Fibroblast of lung (primary cell): ENCODE data around the gene POLR3E. TPM values are rescaled to one million over a fixed set of nuclear protein-coding genes. Genes with fewer than 3 reads are reported as not detected.

Experiments used
- DNase-seq, 2 donors: peaks; one replicate each; pipeline versions ENCODE4 v3.0.0 to v3.0.0-alpha.2; 2010; ENCODE audit warnings: low read depth in 2 of 2
- H2AFZ ChIP-seq: 2 replicates; pipeline ENCODE4 v1.5.1; 2012; ENCODE audit warnings: low read length, control low read depth, inconsistent platforms
- H3K27ac ChIP-seq: 2 replicates; pipeline ENCODE4 v1.5.1; 2011; ENCODE audit warnings: low read length, control low read depth; ENCODE audit not compliant: insufficient read depth
- H3K27me3 ChIP-seq: 2 replicates; pipeline ENCODE4 v1.5.1; 2011; ENCODE audit warnings: mild to moderate bottlenecking, low read length; ENCODE audit not compliant: control insufficient read depth, insufficient read depth
- H3K36me3 ChIP-seq: 2 replicates; pipeline ENCODE4 v1.5.1; 2011; ENCODE audit warnings: low read length; ENCODE audit not compliant: control insufficient read depth, insufficient read depth
- H3K4me1 ChIP-seq: 2 replicates; pipeline ENCODE4 v1.5.1; 2011; ENCODE audit warnings: low read length; ENCODE audit not compliant: control insufficient read depth, insufficient read depth; ENCODE audit errors: extremely low read depth
- H3K4me2 ChIP-seq: 2 replicates; pipeline ENCODE4 v1.5.1; 2011; ENCODE audit warnings: low read length, control low read depth; ENCODE audit not compliant: insufficient read depth; ENCODE audit errors: extremely low read depth
- H3K4me3 ChIP-seq, 4 experiments: fragments of 200-600 bp in 1 of 4; sonication (generic) in 1 of 4; replicated peaks in 1 of 4; 2 replicates each; pipeline ENCODE4 v1.5.1; 2011 to 2016; ENCODE audit warnings: low read length in 4 of 4, low read depth in 3 of 4, mild to moderate bottlenecking in 3 of 4, control low read depth in 2 of 4, inconsistent platforms in 1 of 4, mixed read lengths in 1 of 4; ENCODE audit not compliant: insufficient read depth in 1 of 4; ENCODE audit errors: control extremely low read depth in 1 of 4
- H3K79me2 ChIP-seq: 2 replicates; pipeline ENCODE4 v1.5.1; 2012; ENCODE audit warnings: mild to moderate bottlenecking, low read length, inconsistent platforms; ENCODE audit not compliant: control insufficient read depth, insufficient read depth
- H3K9ac ChIP-seq: 2 replicates; pipeline ENCODE4 v1.5.1; 2011; ENCODE audit warnings: mild to moderate bottlenecking, low read length, control low read depth; ENCODE audit not compliant: insufficient read depth
- H3K9me3 ChIP-seq: 2 replicates; pipeline ENCODE4 v1.5.1; 2012; ENCODE audit warnings: low read depth, low read length; ENCODE audit not compliant: control insufficient read depth, insufficient read depth
- H4K20me1 ChIP-seq: 2 replicates; pipeline ENCODE4 v1.5.1; 2011; ENCODE audit warnings: low read length; ENCODE audit not compliant: control insufficient read depth, insufficient read depth; ENCODE audit errors: extremely low read depth
- CTCF ChIP-seq, 2 donors: IDR thresholded peaks in 1 of 2; conservative IDR thresholded peaks in 1 of 2; 1 replicate in 1 of 2; 2 replicates in 1 of 2; pipeline ENCODE4 v1.5.1; 2011 to 2012; ENCODE audit warnings: low read length in 2 of 2, control low read depth in 1 of 2, inconsistent platforms in 1 of 2, low read depth in 1 of 2, mild to moderate bottlenecking in 1 of 2
- EZH2 ChIP-seq: IDR thresholded peaks from 2 replicates; pipeline ENCODE4 v1.5.1; 2012; ENCODE audit warnings: low read length, control low read depth, mild to moderate bottlenecking; ENCODE audit errors: missing control alignments
- polyA minus RNA-seq: library from RNA; depleted of rRNA, polyadenylated mRNA; stranded (reverse); fragments of >200 nt; gene quantifications from 2 replicates; pipeline ENCODE4 v1.2.3, GENCODE V29; 2011; ENCODE audit warnings: low replicate concordance
- polyA plus RNA-seq, 2 donors: library from polyadenylated mRNA; depleted of rRNA in 1 of 2; stranded (reverse) in 1 of 2; unstranded in 1 of 2; fragments of >200 nt; gene quantifications; 2 replicates each; pipeline ENCODE4 v1.2.1, GENCODE V29; 2011 to 2012; ENCODE audit warnings: missing spikeins in 1 of 2
- total RNA-seq: library from RNA; depleted of rRNA; stranded (reverse); fragments of >200 nt; gene quantifications from 2 replicates; pipeline ENCODE4 v1.2.1, GENCODE V29; 2014

POLR3E gene
- total RNA-seq (28.9 and 32.4 TPM in 2 replicates), polyA plus RNA-seq (14.2 and 28.8 TPM in 2 replicates), polyA minus RNA-seq (182 and 210 TPM in 2 replicates)
- 17.2 and 22.5 TPM in 2 replicates for polyA plus RNA-seq (2012)

- no peaks in the 10 kb centered on the region for H3K27me3 ChIP-seq
- H4K20me1 ChIP-seq = peaks cover 4% of the 10 kb centered on the region
- no peaks in the 10 kb centered on the region for H3K4me1 ChIP-seq
- H3K79me2 ChIP-seq = peaks cover 9% of the 10 kb centered on the region
- DNase-seq = peak; percentile 93 to 97
- H2AFZ ChIP-seq = peak within 1 kb of the TSS; percentile 83
- peak within 1 kb of the TSS; percentile 95 for H3K4me2 ChIP-seq
- H3K4me3 ChIP-seq = peak within 1 kb of the TSS; percentile 87 to 98 (median 92)
- H3K9ac ChIP-seq = peak within 1 kb of the TSS; percentile 97
- TF ChIP-seq EZH2 (no peak), CTCF (conservative IDR thresholded peaks at IDR 0.05 in 1 of 2, IDR thresholded peaks at IDR 0.05 in 1 of 2; ENCODE audit: low read depth in 1 of 2, low read length in 2 of 2) (peak; percentile 67 to 74)
- H3K9me3 ChIP-seq = no peaks in the 10 kb centered on the region
- H3K27ac ChIP-seq = peak within 1 kb of the TSS; percentile 85
- H3K36me3 ChIP-seq = peaks cover 4% of the 10 kb centered on the region
Measured at GRCh38 chr16:22297114-22297870, at the start of gene POLR3E. TSS of gene POLR3E (plus strand) at chr16:22297409. CDS start at chr16:22302969, 5,560 bp downstream.

- peaks cover 10% of the 10 kb centered on the region for H3K36me3 ChIP-seq
- H3K27ac ChIP-seq = no peak overlapping the region
- H3K27me3 ChIP-seq = no peaks in the 10 kb centered on the region
- DNase-seq = peak in 1 of 2 donors; percentile 34
- H2AFZ ChIP-seq = no peak overlapping the region
- H3K9me3 ChIP-seq = no peaks in the 10 kb centered on the region
- H3K79me2 ChIP-seq = no peaks in the 10 kb centered on the region
- no peak overlapping the region for H3K4me2 ChIP-seq
- H3K4me1 ChIP-seq = no peaks in the 10 kb centered on the region
- H3K4me3 ChIP-seq = no peak overlapping the region
- TF ChIP-seq CTCF (conservative IDR thresholded peaks at IDR 0.05 in 1 of 2, IDR thresholded peaks at IDR 0.05 in 1 of 2; ENCODE audit: low read depth in 1 of 2, low read length in 2 of 2) = no peak
- no peak for TF ChIP-seq EZH2
- H3K9ac ChIP-seq = no peak overlapping the region
- no peaks in the 10 kb centered on the region for H4K20me1 ChIP-seq
Measured at GRCh38 chr16:22250522-22250921, 46.7 kb upstream of the POLR3E start.

- no peaks in the 10 kb centered on the region for H3K27me3 ChIP-seq
- no peak overlapping the region for H3K4me3 ChIP-seq
- no peak overlapping the region for H2AFZ ChIP-seq
- no peak overlapping the region for H3K27ac ChIP-seq
- no peaks in the 10 kb centered on the region for H3K9me3 ChIP-seq
- H3K4me1 ChIP-seq = no peaks in the 10 kb centered on the region
- no peak overlapping the region for H3K4me2 ChIP-seq
- H3K9ac ChIP-seq = no peak overlapping the region
- H3K79me2 ChIP-seq = no peaks in the 10 kb centered on the region
- no peak for DNase-seq
- TF ChIP-seq EZH2 (no peak), CTCF (conservative IDR thresholded peaks at IDR 0.05 in 1 of 2, IDR thresholded peaks at IDR 0.05 in 1 of 2; ENCODE audit: low read depth in 1 of 2, low read length in 2 of 2) (no peak)
- H3K36me3 ChIP-seq = peaks cover 17% of the 10 kb centered on the region
- no peaks in the 10 kb centered on the region for H4K20me1 ChIP-seq
Measured at GRCh38 chr16:22252317-22252716, 44.9 kb upstream of the POLR3E start.
